Fibroblast of skin of right quadriceps (primary cell): ENCODE data around the gene STARD7.

ENCODE experiments used
- DNase-seq: peaks from one replicate; pipeline ENCODE4 v3.0.0-alpha.2; 2013

Gene STARD7

DNA sequence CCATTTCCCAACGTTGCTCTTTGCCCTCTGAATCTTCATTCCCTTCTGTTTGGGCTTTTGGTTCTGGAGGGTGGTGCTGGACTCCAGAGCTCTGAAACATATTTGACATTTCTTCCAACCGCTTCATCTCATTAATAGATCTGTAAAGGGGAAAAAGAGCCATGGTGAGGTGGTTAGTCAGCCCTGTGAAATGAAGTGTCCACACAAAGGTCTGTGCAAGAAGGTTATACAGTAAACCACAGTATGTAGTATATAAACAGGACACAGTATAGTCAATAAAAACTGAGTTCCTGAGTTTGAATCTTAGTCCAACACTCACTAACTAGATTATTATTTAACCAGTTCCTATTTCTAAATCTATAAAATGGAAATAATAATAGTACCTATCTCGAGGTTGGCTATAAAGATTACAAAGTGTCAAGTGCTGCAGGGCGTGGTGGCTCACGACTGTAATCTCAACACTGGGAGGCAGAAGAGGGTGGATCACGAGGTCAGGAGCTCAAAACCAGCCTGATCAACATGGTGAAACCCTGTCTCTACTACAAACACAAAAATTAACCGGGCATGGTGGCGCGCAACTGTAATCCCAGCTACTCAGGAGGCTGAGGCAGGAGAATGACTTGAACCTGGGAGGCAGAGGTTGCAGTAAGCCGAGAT is 13.1 kb downstream of the STARD7 start:
- peak; percentile 32 for DNase-seq

DNA sequence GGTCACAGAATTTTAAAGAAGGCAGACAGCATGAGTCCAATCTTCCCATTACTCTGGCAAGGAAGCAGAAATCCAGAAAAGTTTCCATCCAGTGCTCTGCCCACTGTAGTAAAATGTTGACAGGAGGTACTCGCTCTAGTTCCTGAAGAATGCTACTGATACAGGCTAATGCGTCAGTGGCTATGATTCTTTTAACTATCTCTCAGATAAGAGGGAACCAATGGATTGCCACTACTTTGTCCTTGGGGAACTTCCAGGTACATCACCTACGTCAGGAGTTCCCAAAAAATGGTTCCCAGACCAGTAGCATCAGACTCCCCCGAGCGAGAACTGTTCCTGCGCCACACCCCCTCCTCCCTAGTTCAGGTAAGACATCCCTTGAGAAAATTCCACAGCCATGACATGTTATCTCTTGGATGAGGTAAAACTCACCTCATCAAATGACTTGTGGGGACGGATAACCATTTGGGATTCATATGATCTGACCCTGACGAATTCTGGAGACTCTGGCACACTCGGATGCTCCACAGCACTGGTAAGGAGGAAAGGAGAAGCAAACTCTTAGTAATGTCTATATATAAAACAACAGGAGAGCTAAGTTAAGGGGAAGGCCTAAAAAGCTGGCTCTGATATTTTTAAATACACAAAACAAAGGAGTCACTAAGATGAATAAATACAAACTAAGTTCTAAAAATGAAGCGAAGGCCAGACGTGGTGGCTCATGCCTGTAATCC is 16.5 kb downstream of the STARD7 start:
- DNase-seq: no peak

DNA sequence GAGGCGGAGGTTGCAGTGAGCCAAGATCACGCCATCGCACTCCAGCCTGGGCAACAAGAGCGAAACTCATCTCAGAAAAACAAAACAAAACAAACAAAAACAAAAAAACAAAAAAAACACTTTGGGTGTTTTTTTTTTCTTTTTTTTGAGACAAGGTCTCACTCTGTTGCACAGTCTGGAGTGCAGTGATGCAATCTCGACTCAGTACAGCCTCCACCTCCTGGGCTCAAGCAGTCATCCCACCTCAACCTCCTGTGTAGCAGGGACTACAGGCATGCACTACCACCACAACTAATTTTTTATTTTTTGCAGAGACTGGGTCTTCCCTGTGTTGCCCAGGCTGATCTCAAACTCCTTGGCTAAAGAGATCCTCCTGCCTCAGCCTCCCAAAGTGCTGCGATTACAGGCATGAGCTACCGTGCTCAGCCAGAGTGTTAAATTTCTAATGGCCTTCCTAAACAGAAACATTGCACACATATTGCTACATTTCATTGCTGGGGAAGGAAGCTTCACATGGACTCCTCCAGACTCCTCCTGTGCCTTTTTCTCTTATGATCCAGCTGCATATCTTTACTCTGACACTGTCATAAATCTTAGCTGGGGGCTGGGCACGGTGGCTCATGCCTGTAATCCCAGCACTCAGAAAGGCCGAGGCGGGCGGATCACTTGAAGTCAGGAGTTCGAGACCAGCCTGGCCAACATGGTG is 19.7 kb downstream of the STARD7 start:
- DNase-seq: no peak

GRCh38 chr2:96186562-96186961 is 22.1 kb downstream of the STARD7 start:
- no peak for DNase-seq

- DNase-seq: no peak
Observed at GRCh38 chr2:96185516-96185915, 23.1 kb downstream of the STARD7 start.

GRCh38 chr2:96184989-96185388 is 23.6 kb downstream of the STARD7 start:
- DNase-seq: no peak

GRCh38 chr2:96184188-96184587 is 24.4 kb downstream of the STARD7 start:
- DNase-seq: no peak

DNA sequence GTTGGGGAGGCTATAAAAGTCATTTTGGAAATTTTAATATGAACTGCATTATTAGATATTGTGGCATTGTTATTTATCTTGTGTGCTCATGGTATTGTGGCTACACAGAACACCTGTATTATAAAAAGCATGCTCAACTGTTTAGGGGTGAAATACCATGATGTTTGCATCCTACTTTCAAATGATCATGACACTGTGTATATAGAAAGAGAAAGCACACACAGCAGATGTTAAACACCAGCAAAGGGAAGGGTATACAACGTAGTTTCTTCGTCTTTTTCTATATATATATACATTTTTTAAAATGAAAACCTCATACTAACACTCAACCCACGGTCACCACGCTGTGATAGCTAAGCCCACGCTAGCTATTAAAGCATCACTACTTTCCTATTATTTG is 27.1 kb downstream of the STARD7 start:
- DNase-seq: no peak

DNA sequence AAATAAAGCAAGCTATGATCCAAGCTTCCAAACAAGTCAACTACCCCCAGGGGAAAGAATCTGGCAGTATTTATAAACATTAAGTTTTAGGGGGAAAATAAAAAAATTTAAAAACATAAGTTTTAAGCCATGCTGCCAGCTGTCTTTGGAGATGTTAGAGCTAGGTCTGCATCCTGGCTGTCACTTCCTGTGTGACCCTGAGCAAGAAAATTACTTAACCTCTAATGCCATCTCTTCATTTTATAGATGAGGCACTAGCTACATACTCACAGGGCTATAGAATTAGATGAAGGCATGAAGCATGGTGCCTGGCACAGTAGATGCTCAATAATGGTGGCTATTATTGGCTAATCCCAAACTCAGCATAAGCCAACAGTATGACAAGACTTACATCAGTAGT is 28.1 kb downstream of the STARD7 start:
- no peak for DNase-seq

- DNase-seq: no peak
Observed at GRCh38 chr2:96180002-96180401, 28.6 kb downstream of the STARD7 start.

DNA sequence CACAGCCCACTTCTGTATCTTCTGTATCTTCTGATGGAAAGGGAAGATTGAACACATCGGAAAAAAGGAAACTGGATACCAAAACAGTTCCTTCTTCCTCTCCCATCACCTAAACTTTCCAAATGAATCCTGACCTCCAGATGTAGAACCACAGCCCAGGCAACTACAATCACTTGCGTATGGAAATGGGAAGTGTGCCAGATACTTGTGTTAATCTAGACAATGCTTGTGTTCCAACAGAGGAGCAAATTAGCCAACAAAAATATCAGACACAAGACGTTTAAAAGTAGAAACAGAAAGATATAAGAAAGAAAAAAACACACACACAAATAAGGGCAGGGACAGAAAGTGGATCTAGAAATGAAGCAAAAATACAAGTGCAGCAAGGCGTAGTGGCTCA is 32.0 kb downstream of the STARD7 start:
- DNase-seq: no peak

DNA sequence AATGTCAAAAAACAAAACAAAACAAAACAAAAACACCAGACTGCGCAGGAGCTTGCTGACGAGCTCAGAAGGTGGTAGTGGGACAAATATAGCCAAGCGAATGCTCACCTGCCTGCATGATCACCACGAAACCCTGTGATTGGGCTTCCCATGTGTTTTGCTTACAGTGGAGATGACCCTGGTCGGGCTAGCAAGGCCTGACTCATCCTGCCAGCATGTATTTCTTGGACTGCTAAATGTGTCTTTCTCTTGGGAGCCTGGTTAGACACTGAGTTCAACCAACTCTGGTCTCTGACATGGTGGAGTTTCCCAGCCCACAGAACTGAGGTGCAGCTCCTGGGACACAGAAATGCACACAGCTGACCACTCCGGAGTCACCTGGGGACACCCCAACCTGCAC is 32.7 kb downstream of the STARD7 start:
- DNase-seq: peak; percentile 38

DNA sequence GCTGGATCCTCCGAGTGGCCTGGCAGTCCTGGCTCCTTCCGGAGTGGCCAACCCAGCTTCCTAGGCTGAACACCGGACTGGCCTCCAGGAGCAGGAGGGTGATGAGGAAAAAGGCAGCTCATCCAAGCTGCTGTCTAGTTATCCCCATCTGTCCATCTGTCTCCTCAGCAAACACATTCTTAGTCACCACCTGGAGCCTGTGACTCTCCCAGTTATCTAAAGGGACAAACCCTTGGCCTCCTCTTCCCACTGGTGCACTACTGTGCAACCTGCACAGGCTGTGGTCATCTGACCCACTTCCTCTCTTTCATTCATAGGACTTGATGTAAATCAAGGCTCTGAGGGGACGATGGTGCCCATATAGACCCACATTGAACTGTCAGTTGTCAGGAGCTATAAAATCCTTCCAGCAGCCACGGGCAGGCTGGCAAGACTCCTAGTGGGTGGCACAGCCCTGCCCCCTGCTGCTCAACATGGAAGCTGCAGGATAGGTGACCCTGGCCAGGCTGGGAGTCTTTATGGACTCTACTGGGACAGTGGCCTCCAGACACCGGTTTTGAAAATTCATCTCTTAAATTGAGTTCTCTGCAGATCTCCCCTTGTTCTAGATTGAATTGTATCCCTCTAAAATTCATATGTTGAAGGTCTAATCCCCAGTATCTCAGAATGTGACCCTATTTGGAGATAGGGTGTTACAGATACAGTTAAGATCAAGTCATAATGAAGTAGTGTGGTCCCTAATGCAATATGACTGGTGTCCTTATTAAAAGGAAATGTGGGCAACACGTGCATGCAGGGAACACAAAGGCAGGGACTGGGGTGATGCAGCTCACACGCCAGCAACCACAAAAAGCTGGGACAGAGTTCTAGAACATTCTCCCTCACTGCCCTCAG is 34.1 kb downstream of the STARD7 start:
- DNase-seq: peak; percentile 52

GRCh38 chr2:96171831-96172230 is 36.8 kb downstream of the STARD7 start:
- DNase-seq: no peak

GRCh38 chr2:96170626-96171025 is 38.0 kb downstream of the STARD7 start:
- DNase-seq: no peak

- DNase-seq: no peak
Observed at GRCh38 chr2:96169868-96170507, 38.6 kb downstream of the STARD7 start.

DNA sequence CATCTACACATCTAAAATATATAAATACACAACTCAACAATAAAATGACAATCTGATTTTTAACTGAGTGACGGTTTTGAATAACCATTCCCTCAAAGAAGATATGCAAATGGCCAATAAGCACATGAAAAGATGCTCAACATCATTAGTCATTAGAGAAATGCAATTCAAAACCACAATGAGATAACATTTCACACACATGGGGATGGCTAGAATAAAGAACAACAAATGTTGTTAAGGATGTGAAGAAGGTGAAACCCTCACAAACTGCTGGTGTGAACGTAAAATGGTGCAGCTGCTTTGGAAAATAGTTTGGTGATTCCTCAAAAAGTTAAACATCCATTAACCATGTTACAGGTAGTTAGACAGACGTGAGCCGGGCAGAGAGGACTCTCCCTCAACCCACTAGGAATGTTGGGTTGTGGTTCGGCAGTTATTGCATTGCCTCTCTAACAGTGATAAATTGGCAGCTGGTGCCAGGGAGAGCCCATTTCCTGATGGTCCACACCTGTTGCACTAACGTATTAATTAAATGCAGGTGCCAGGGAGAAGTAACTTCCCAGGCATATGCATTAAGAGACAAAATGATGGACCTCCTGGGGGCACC is 41.1 kb downstream of the STARD7 start:
- no peak for DNase-seq

DNA sequence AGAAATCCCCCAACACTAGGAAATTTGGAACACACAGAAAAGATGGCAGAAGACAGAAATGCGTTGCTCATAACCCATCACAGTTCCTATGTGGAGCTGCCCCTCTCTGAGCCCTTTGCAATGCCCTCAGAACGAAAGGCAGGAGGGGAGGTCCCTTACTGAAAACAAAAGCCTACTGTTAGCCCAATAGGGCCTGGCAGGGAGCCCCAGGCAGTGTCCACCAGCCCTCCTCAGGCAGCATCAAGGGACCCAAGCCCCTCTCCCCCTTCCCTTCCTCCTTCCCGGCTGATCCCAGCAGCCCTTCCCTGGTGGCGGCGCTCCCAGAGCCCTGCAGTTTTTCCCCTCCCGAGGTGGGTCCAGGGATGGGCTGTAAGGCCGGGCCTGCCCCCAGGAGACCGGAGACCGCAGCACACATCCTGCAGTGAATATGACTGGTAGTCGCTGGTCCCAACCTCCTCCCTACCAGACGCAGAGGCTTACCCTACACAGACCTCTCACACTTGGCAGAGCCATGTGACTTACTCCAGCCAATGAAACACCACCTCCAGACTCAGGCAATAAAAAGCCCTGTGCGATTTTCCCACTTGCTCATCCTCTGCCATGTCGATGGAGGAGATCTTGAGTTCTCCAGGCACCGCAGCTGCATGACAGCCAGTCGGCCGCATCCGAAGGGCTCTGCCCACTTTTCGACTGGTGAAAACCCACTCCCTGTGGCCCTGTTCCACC is 44.0 kb downstream of the STARD7 start:
- DNase-seq: no peak

DNA sequence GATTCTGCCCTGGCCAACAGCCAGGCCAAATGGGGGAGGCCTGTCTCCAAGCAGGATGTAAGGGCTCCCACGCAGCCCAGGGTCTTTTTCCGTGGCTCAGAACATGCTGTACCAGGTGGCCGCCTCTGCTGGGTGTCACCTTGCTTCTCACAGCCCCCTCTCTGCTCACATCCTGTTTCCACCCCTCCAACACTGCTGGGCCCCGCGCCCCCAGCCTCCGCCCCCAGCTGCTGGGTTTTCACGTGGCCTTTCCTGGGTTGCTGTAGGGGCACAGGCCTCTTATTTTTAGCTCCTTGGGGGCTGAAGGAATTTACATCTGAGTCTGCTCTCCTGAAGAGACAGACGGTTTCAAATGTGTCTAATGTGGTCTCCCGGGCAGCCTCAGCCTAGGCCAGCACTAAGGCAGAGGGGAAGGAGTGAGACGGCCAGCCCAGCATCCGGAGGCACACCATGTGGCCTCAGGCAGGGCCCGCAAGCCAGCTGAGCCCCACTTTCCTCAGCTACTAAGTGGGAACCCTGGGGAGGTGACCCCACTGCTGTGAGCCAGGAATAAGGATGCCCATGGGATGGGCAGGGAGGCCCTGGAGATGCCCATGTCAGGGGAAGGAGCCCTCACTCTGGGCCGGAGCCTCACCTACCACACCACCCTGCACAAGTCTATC is 44.7 kb downstream of the STARD7 start:
- DNase-seq: peak; percentile 17

DNA sequence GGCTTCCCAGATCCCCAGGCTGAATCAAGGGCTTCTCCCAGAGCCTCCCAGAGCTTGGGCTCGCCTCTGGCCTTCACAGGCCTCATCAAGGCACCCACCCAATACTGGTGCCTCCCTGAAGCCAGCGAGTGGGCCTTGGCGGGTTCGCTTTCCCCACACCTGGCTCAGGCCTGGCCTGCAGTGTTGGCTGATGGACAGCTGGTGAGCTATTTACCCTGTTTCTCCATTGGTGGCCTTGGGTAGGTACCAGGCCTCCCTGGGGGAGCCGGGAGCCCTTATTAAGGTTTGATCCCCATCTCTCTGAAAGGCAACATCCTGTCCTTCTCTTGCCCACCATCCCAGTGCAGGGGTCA is 45.2 kb downstream of the STARD7 start:
- DNase-seq: no peak

DNA sequence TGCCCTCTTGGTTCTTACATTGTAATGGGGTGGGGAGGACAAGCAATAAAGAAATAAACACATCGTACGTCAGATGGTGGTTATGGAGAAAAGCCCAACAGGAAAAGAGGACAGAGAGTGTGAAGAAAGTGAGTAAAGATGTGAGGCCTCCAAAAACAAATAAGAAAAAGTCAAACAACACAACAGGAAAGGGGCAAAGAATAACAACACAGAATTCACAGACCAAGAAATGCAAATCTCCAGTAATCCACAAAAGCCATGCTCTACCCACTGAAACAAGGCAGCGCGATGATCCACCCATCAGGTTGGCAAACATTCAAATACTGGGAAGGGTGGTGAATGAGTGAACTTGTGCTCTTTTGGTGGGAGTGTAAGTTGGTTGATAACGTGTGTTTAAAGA is 46.7 kb downstream of the STARD7 start:
- no peak for DNase-seq
